ENCODE results near the gene CHMP2A. TPM values are rescaled to one million over a fixed set of nuclear protein-coding genes. Genes with fewer than 3 reads are reported as not detected.
"Not testable (repeated sequence)": the region's sequence is repeated elsewhere in the genome, so short reads cannot be mapped to it uniquely, and the experiment has no call there.

CHMP2A gene
- polyA plus RNA-seq, 3 donors from 2014 or later, result 210 to 265 (median 231) TPM

DNA sequence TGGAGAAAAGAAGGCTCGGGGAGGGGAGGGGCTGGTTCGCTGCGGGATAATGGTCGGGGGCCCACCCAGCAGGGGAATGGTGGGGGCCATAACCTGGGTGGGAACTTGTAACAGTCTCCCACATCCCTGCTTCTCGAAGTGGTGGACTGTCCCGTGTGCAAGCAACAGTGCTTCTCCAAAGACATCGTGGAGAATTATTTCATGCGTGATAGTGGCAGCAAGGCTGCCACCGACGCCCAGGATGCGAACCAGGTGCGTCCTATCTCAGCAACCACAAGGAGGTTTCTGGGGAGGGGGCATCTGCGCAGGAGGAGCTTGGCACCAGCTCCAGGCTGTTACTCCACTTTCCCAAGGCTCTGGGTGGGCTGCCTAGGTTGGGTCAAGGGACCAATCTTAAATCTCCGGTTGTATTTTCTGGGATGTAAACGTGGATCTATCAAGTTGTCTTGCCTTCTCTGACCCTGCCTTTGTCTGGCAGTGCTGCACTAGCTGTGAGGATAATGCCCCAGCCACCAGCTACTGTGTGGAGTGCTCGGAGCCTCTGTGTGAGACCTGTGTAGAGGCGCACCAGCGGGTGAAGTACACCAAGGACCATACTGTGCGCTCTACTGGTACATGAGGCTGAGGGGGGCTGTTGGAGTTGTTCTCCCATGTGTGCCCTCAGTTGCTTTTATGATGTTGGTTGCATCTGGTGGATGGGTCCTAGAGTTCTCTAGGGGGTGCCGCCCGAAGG lies 9.5 kb downstream of the CHMP2A start:
- Mint-ChIP-seq H3K4me1 (peaks cover 33 to 37% of the 10 kb centered on the region in 2 donors), H3K27me3 (ENCODE audit: low read depth in 3 of 3) (peaks cover 23 to 28% (median 26%) of the 10 kb centered on the region in 3 donors), H3K27ac (peak overlapping the region; percentile 86 to 91 (median 88)), H3K4me3 (peak overlapping the region; percentile 88 to 92 (median 91)), H3K36me3 (peaks cover 4 to 16% (median 6%) of the 10 kb centered on the region in 3 donors), H3K9me3 (no peaks in the 10 kb centered on the region)
- no peak for DNase-seq

DNA sequence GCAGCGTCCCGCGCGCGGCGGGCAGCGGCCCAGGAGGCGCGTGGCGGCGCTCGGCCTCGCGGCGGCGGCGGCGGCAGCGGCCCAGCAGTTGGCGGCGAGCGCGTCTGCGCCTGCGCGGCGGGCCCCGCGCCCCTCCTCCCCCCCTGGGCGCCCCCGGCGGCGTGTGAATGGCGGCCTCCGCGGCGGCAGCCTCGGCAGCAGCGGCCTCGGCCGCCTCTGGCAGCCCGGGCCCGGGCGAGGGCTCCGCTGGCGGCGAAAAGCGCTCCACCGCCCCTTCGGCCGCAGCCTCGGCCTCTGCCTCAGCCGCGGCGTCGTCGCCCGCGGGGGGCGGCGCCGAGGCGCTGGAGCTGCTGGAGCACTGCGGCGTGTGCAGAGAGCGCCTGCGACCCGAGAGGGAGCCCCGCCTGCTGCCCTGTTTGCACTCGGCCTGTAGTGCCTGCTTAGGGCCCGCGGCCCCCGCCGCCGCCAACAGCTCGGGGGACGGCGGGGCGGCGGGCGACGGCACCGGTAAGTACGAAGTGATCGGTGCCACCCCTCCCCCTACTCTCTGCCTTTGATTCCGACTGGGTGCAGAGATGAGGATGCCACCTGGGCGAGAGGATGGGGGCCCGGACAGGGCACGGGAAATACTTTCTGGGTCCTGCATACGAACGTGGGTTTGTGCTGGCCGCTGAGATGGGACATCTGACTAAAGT lies 10.2 kb downstream of the CHMP2A start:
- peaks cover 33 to 37% of the 10 kb centered on the region in 2 donors for H3K4me1 Mint-ChIP-seq
- no peak for DNase-seq
- H3K4me3 Mint-ChIP-seq, result peak overlapping the region; percentile 90 to 98 (median 92)
- peak overlapping the region; percentile 84 to 98 (median 90) for H3K27ac Mint-ChIP-seq
- H3K9me3 Mint-ChIP-seq, result no peaks in the 10 kb centered on the region
- peaks cover 4 to 14% (median 4%) of the 10 kb centered on the region in 3 donors for H3K36me3 Mint-ChIP-seq
- H3K27me3 Mint-ChIP-seq (ENCODE audit: low read depth in 3 of 3), result peaks cover 23 to 28% (median 23%) of the 10 kb centered on the region in 3 donors

GRCh38 chr19:58543826-58544590 lies 10.9 kb downstream of the CHMP2A start, which contains the start of gene TRIM28:
Gene TRIM28, plus strand, starts transcription at chr19:58544064. Its CDS starts 694 bp downstream, at chr19:58544758.
- Mint-ChIP-seq H3K4me1 (peaks cover 33 to 37% of the 10 kb centered on the region in 2 donors), H3K4me3 (peak within 1 kb of the TSS; percentile 90 to 98 (median 92)), H3K27ac (peak within 1 kb of the TSS; percentile 96 to 100 (median 98)), H3K27me3 (ENCODE audit: low read depth in 3 of 3) (peaks cover 22 to 26% (median 26%) of the 10 kb centered on the region in 3 donors), H3K36me3 (peaks cover 4 to 14% (median 4%) of the 10 kb centered on the region in 3 donors), H3K9me3 (no peaks in the 10 kb centered on the region)
- peak; percentile 100 for DNase-seq

GRCh38 chr19:58542641-58543372 lies 12.1 kb downstream of the CHMP2A start:
- H3K9me3 Mint-ChIP-seq, DNase-seq, H3K36me3 Mint-ChIP-seq: not testable (repeated sequence)
- peaks cover 24 to 26% (median 25%) of the 10 kb centered on the region in 3 donors for H3K27me3 Mint-ChIP-seq (ENCODE audit: low read depth in 3 of 3)
- peak overlapping the region in 5 of 6 donors; percentile 40 to 100 (median 71) for H3K27ac Mint-ChIP-seq
- H3K4me3 Mint-ChIP-seq, result peak overlapping the region in 3 of 5 donors; percentile 13 to 29 (median 28)
- peaks cover 30 to 43% of the 10 kb centered on the region in 2 donors for H3K4me1 Mint-ChIP-seq

- DNase-seq, H3K4me3 Mint-ChIP-seq: not testable (repeated sequence)
Observed at GRCh38 chr19:58539169-58539559, 15.7 kb downstream of the CHMP2A start.

GRCh38 chr19:58538257-58539168 lies 16.4 kb downstream of the CHMP2A start:
- H3K9me3 Mint-ChIP-seq, result no peaks in the 10 kb centered on the region
- H3K27ac Mint-ChIP-seq, result peak overlapping the region in 1 of 6 donors; percentile 65
- H3K4me3 Mint-ChIP-seq, result peak overlapping the region; percentile 27 to 52 (median 49)
- DNase-seq, result no peak
- peaks cover 2 to 5% (median 3%) of the 10 kb centered on the region in 3 donors for H3K27me3 Mint-ChIP-seq (ENCODE audit: low read depth in 3 of 3)
- peaks cover 4 to 7% of the 10 kb centered on the region in 2 donors for H3K4me1 Mint-ChIP-seq
- H3K36me3 Mint-ChIP-seq, result peaks cover 0 to 4% (median 0%) of the 10 kb centered on the region in 3 donors

More at GRCh38 chr19:58539169-58539559, 15.7 kb downstream of the CHMP2A start:
- H3K36me3 Mint-ChIP-seq, H3K27ac Mint-ChIP-seq, H3K9me3 Mint-ChIP-seq: not testable (repeated sequence)
- Mint-ChIP-seq H3K27me3 (ENCODE audit: low read depth in 3 of 3) (peaks cover 8 to 12% (median 10%) of the 10 kb centered on the region in 3 donors), H3K4me1 (peaks cover 9 to 13% of the 10 kb centered on the region in 2 donors)

DNA sequence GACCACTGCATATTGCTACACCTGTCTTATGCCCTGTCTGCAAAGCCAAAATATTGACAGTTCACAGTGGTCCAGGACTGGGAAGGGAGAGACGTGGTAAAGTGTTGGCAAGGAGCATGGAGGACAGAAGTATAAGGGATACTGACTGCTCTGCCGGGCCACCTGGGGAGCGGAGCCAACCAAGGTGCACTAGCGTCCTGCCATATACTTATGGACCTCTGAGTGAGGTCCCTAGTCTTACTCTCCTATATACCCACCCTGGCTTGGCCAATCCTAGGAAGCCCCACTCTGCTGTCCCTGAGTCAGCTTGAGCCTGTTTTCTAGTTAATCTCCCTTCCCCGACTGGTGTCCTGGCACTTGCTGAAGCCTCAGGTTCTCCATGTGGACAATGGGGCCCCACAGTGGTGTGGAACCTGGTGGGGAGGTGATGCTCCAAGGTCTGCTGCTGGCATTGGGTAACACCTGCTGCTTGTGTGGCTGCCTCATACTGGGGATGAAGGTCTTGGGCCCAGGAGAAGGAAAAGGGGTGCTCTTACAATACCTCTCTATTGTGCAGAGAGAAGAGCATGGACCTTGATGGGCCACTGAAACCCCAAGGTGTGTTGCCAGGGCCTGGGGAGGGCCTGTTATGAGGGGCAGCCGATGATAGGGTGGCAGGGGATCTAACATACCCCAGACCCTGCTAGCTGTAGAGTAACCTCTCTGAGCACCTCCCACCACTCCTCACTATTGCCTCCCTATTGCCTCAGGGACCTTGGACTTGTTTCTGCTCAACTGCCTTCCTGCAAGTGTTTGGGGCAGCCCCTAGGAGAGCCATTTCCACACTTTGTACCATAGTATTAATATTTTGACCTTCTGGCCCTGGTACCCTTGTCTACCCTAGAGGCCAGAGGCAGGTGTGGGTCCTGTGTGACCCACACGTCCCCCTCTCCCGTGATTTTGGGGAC lies 17.8 kb downstream of the CHMP2A start:
- no peak for DNase-seq

GRCh38 chr19:58535857-58536256 lies 19.0 kb downstream of the CHMP2A start:
- peaks cover 2 to 6% of the 10 kb centered on the region in 2 donors for H3K4me1 Mint-ChIP-seq
- peaks cover 2 to 5% (median 3%) of the 10 kb centered on the region in 3 donors for H3K27me3 Mint-ChIP-seq (ENCODE audit: low read depth in 3 of 3)
- DNase-seq, result no peak
- H3K27ac Mint-ChIP-seq, result no peak overlapping the region
- H3K36me3 Mint-ChIP-seq, result peaks cover 0 to 5% (median 0%) of the 10 kb centered on the region in 3 donors
- H3K4me3 Mint-ChIP-seq, result peak overlapping the region in 1 of 5 donors; percentile 28
- H3K9me3 Mint-ChIP-seq, result no peaks in the 10 kb centered on the region

More for the DNA sequence above, 17.8 kb downstream of the CHMP2A start:
- Mint-ChIP-seq H3K4me1 (peaks cover 2 to 6% of the 10 kb centered on the region in 2 donors), H3K4me3 (peak overlapping the region in 1 of 5 donors; percentile 27), H3K27ac (no peak overlapping the region), H3K27me3 (ENCODE audit: low read depth in 3 of 3) (peaks cover 2 to 5% (median 3%) of the 10 kb centered on the region in 3 donors), H3K9me3 (no peaks in the 10 kb centered on the region), H3K36me3 (peaks cover 0 to 5% (median 0%) of the 10 kb centered on the region in 3 donors)

GRCh38 chr19:58531034-58531840 lies 23.7 kb downstream of the CHMP2A start:
- Mint-ChIP-seq H3K27ac (no peak overlapping the region), H3K4me3 (no peak overlapping the region), H3K4me1 (no peaks in the 10 kb centered on the region), H3K27me3 (ENCODE audit: low read depth in 3 of 3) (peaks cover 0 to 4% (median 2%) of the 10 kb centered on the region in 3 donors), H3K9me3 (no peaks in the 10 kb centered on the region), H3K36me3 (peaks cover 0 to 5% (median 0%) of the 10 kb centered on the region in 3 donors)
- DNase-seq, result no peak

- peaks cover 0 to 4% (median 0%) of the 10 kb centered on the region in 3 donors for H3K27me3 Mint-ChIP-seq (ENCODE audit: low read depth in 3 of 3)
- H3K4me1 Mint-ChIP-seq, result no peaks in the 10 kb centered on the region
- no peak overlapping the region for H3K4me3 Mint-ChIP-seq
- H3K27ac Mint-ChIP-seq, result no peak overlapping the region
- H3K9me3 Mint-ChIP-seq, result no peaks in the 10 kb centered on the region
- peaks cover 0 to 5% (median 0%) of the 10 kb centered on the region in 3 donors for H3K36me3 Mint-ChIP-seq
- DNase-seq, result no peak
Observed at GRCh38 chr19:58529405-58529804, 25.5 kb downstream of the CHMP2A start.

All from immature natural killer cell (primary cell).